GF-D8 (cell line): Measurements from ENCODE around the gene FAM168A.
A peak's percentile ranks its signal among the peaks of the same experiment; 100 is the strongest.

ENCODE experiments used
- DNase-seq: peaks from one replicate; lab custom pipeline; 2025; lab: John Stamatoyannopoulos, UW

Gene FAM168A

GRCh38 chr11:73426219-73426850, 171.6 kb downstream of the FAM168A start:
- no peak for DNase-seq

GRCh38 chr11:73425108-73425507, 172.8 kb downstream of the FAM168A start:
- DNase-seq = no peak

- no peak for DNase-seq
Observed at GRCh38 chr11:73423506-73423905, 174.4 kb downstream of the FAM168A start.

GRCh38 chr11:73422886-73423285, 175.0 kb downstream of the FAM168A start:
- no peak for DNase-seq

GRCh38 chr11:73420136-73420535, 177.8 kb downstream of the FAM168A start:
- no peak for DNase-seq

- no peak for DNase-seq
Observed at GRCh38 chr11:73416786-73417185, 181.1 kb downstream of the FAM168A start.

- DNase-seq = no peak
Observed at GRCh38 chr11:73415854-73416615, 181.9 kb downstream of the FAM168A start.

- no peak for DNase-seq
Observed at GRCh38 chr11:73414977-73415651, 182.8 kb downstream of the FAM168A start.

- no peak for DNase-seq
Observed at GRCh38 chr11:73413256-73413655, 184.7 kb downstream of the FAM168A start.

- DNase-seq = no peak
Observed at GRCh38 chr11:73412308-73412707, 185.6 kb downstream of the FAM168A start.

- DNase-seq = no peak
Observed at GRCh38 chr11:73411031-73411430, 186.9 kb downstream of the FAM168A start.

- DNase-seq = no peak
Observed at GRCh38 chr11:73410627-73411026, 187.3 kb downstream of the FAM168A start.

- DNase-seq = no peak
Observed at GRCh38 chr11:73409431-73409830, 188.5 kb downstream of the FAM168A start.

- no peak for DNase-seq
Observed at GRCh38 chr11:73406619-73407018, 191.3 kb downstream of the FAM168A start.

- no peak for DNase-seq
Observed at GRCh38 chr11:73406131-73406530, 191.8 kb downstream of the FAM168A start.

- DNase-seq = no peak
Observed at GRCh38 chr11:73405146-73405510, 192.8 kb downstream of the FAM168A start.

GRCh38 chr11:73404506-73405145, 193.3 kb downstream of the FAM168A start:
- no peak for DNase-seq

GRCh38 chr11:73404048-73404447, 193.9 kb downstream of the FAM168A start:
- DNase-seq = peak; percentile 27

- no peak for DNase-seq
Observed at GRCh38 chr11:73403541-73403940, 194.4 kb downstream of the FAM168A start.

- DNase-seq = no peak
Observed at GRCh38 chr11:73402834-73403185, 195.1 kb downstream of the FAM168A start.

GRCh38 chr11:73401924-73402833, 195.7 kb downstream of the FAM168A start:
- DNase-seq = no peak
